Measurements from ENCODE around the gene UXS1.

Gene UXS1

GRCh38 chr2:106089611-106090010, 104.5 kb downstream of the UXS1 start:
- no peak for DNase-seq (ENCODE audit: low read depth)
- no peak overlapping the region for H3K4me3 ChIP-seq (ENCODE audit: low read depth, low read length)
- TF ChIP-seq CTCF (IDR thresholded peaks at IDR 0.05; ENCODE audit: insufficient read depth, low read depth, low read length, missing control alignments), result no peak

- DNase-seq (ENCODE audit: low read depth), result peak; percentile 67
- no peak overlapping the region for H3K4me3 ChIP-seq (ENCODE audit: low read depth, low read length)
- peak; percentile 49 for TF ChIP-seq CTCF (IDR thresholded peaks at IDR 0.05; ENCODE audit: insufficient read depth, low read depth, low read length, missing control alignments)
These were observed 108.7 kb downstream of the UXS1 start for GRCh38 chr2:106085181-106085940.

- DNase-seq (ENCODE audit: low read depth), result no peak
- TF ChIP-seq CTCF (IDR thresholded peaks at IDR 0.05; ENCODE audit: insufficient read depth, low read depth, low read length, missing control alignments), result no peak
- no peak overlapping the region for H3K4me3 ChIP-seq (ENCODE audit: low read depth, low read length)
These were observed 113.1 kb downstream of the UXS1 start for GRCh38 chr2:106080959-106081358.

- TF ChIP-seq CTCF (IDR thresholded peaks at IDR 0.05; ENCODE audit: insufficient read depth, low read depth, low read length, missing control alignments), result no peak
- H3K4me3 ChIP-seq (ENCODE audit: low read depth, low read length), result no peak overlapping the region
- DNase-seq (ENCODE audit: low read depth), result no peak
These were observed 116.0 kb downstream of the UXS1 start for GRCh38 chr2:106078096-106078495.

GRCh38 chr2:106076941-106077340, 117.2 kb downstream of the UXS1 start:
- no peak for DNase-seq (ENCODE audit: low read depth)

GRCh38 chr2:106075048-106075447, 119.1 kb downstream of the UXS1 start:
- no peak overlapping the region for H3K4me3 ChIP-seq (ENCODE audit: low read depth, low read length)
- no peak for DNase-seq (ENCODE audit: low read depth)
- TF ChIP-seq CTCF (IDR thresholded peaks at IDR 0.05; ENCODE audit: insufficient read depth, low read depth, low read length, missing control alignments), result no peak

More at GRCh38 chr2:106076941-106077340, 117.2 kb downstream of the UXS1 start:
- H3K4me3 ChIP-seq (ENCODE audit: low read depth, low read length), result no peak overlapping the region
- no peak for TF ChIP-seq CTCF (IDR thresholded peaks at IDR 0.05; ENCODE audit: insufficient read depth, low read depth, low read length, missing control alignments)
